Brain microvascular endothelial cell (primary cell): ENCODE results near the gene ZBED4.

Experiments
- DNase-seq: peaks from one replicate; pipeline ENCODE4 v3.0.0-alpha.2; 2020
- H3K27ac ChIP-seq: fragments of 250-450 bp; sonication (Bioruptor Pico); 2 replicates; pipeline ENCODE4 v1.5.1; 2020; ENCODE audit warnings: mild to moderate bottlenecking, moderate library complexity
- H3K27me3 ChIP-seq: fragments of 250-450 bp; sonication (Bioruptor Pico); replicated peaks from 2 replicates; pipeline ENCODE4 v1.5.1; 2020; ENCODE audit warnings: mild to moderate bottlenecking
- H3K36me3 ChIP-seq: fragments of 250-450 bp; sonication (Bioruptor Pico); replicated peaks from 2 replicates; pipeline ENCODE4 v1.5.1; 2020; ENCODE audit warnings: mild to moderate bottlenecking
- H3K4me3 ChIP-seq: 2 replicates; pipeline ENCODE4 v1.5.1; 2011; ENCODE audit warnings: low read depth, mild to moderate bottlenecking, control low read depth, low read length, moderate library complexity
- CTCF ChIP-seq: IDR thresholded peaks from 2 replicates; pipeline ENCODE4 v1.5.1; 2011; ENCODE audit warnings: low read depth, mild to moderate bottlenecking, moderate library complexity, low read length, control low read depth, inconsistent platforms; ENCODE audit errors: missing control alignments
- in situ Hi-C: cut with HindIII; loops from 2 replicates; pipeline ENCODE4 v1.10.0; 2017; ENCODE audit warnings: low sequenced_read_pairs, low pct_ligation_motif_present

The ZBED4 gene

GRCh38 chr22:49825436-49825835 is 28.2 kb upstream of the ZBED4 start:
- Histone ChIP-seq H3K4me3 (peak overlapping the region; percentile 74), H3K27ac (peak overlapping the region; percentile 79), H3K27me3 (no peaks in the 10 kb centered on the region), H3K36me3 (peaks cover 21% of the 10 kb centered on the region)
- in situ Hi-C loops, result no loop called here
- no peak for TF ChIP-seq CTCF
- peak; percentile 18 for DNase-seq

- Histone ChIP-seq H3K27ac (peak overlapping the region; percentile 79), H3K4me3 (peak overlapping the region; percentile 74), H3K27me3 (no peaks in the 10 kb centered on the region), H3K36me3 (peaks cover 21% of the 10 kb centered on the region)
- peak; percentile 40 for DNase-seq
- in situ Hi-C loops, result no loop called here
- TF ChIP-seq CTCF, result no peak
Measured at GRCh38 chr22:49825944-49826602, 27.6 kb upstream of the ZBED4 start.

- no peak for TF ChIP-seq CTCF
- H3K4me3 ChIP-seq, result peak overlapping the region; percentile 74
- H3K27ac ChIP-seq, result peak overlapping the region; percentile 79
- DNase-seq, result no peak
- in situ Hi-C loops, result no loop called here
- H3K36me3 ChIP-seq, result peaks cover 19% of the 10 kb centered on the region
- no peaks in the 10 kb centered on the region for H3K27me3 ChIP-seq
Measured at GRCh38 chr22:49826603-49827270, 26.9 kb upstream of the ZBED4 start.

GRCh38 chr22:49827271-49827852 is 26.3 kb upstream of the ZBED4 start:
- Histone ChIP-seq H3K27me3 (no peaks in the 10 kb centered on the region), H3K4me3 (peak overlapping the region; percentile 74), H3K27ac (peak overlapping the region; percentile 79), H3K36me3 (peaks cover 14% of the 10 kb centered on the region)
- in situ Hi-C loops, result no loop called here
- DNase-seq, result no peak
- TF ChIP-seq CTCF, result no peak

- Histone ChIP-seq H3K36me3 (peaks cover 10% of the 10 kb centered on the region), H3K27me3 (no peaks in the 10 kb centered on the region), H3K4me3 (peak within 1 kb of the TSS; percentile 74), H3K27ac (peak within 1 kb of the TSS; percentile 79)
- in situ Hi-C loops, result no loop called here
- TF ChIP-seq CTCF, result no peak
- peak; percentile 8 for DNase-seq
Measured at GRCh38 chr22:49827853-49828598, 25.6 kb upstream of the ZBED4 start, which contains the start of gene BRD1. Gene BRD1 (minus strand): TSS chr22:49827873. CDS start chr22:49824317, 3,556 bp downstream.
